Stimulated activated CD4-positive, alpha-beta T cell treated with anti-CD3 and anti-CD28 coated beads, Interleukin-1b, Interleukin-23, amount 100 ng/mL, for 4 hours (primary cell): ENCODE results near the gene FMN1.
"Not testable (repeated sequence)": the region's sequence is repeated elsewhere in the genome, so short reads cannot be mapped to it uniquely, and the experiment has no call there.

ENCODE experiments used
- DNase-seq, 2 donors: peaks; one replicate each; pipeline ENCODE4 v3.0.0-alpha.2; 2020; ENCODE audit warnings: low read depth in 2 of 2

The FMN1 gene

GRCh38 chr15:33094336-33094735 is 100.2 kb downstream of the FMN1 start:
- no peak for DNase-seq

GRCh38 chr15:33093222-33093621 is 101.3 kb downstream of the FMN1 start:
- no peak for DNase-seq

- DNase-seq = no peak
Measured at GRCh38 chr15:33091983-33092693, 102.4 kb downstream of the FMN1 start.

GRCh38 chr15:33089878-33090757 is 104.4 kb downstream of the FMN1 start:
- no peak for DNase-seq

GRCh38 chr15:33089165-33089877 is 105.2 kb downstream of the FMN1 start:
- no peak for DNase-seq

- no peak for DNase-seq
Measured at GRCh38 chr15:33086500-33087121, 107.9 kb downstream of the FMN1 start.

- no peak for DNase-seq
Measured at GRCh38 chr15:33084661-33085060, 109.9 kb downstream of the FMN1 start.

- DNase-seq = no peak
Measured at GRCh38 chr15:33083232-33084081, 111.1 kb downstream of the FMN1 start.

GRCh38 chr15:33080006-33080405 is 114.5 kb downstream of the FMN1 start:
- no peak for DNase-seq

GRCh38 chr15:33078607-33079006 is 115.9 kb downstream of the FMN1 start:
- no peak for DNase-seq

GRCh38 chr15:33076937-33077336 is 117.6 kb downstream of the FMN1 start:
- DNase-seq = no peak

GRCh38 chr15:33074942-33075341 is 119.6 kb downstream of the FMN1 start:
- no peak for DNase-seq

GRCh38 chr15:33074212-33074611 is 120.3 kb downstream of the FMN1 start:
- DNase-seq = no peak

GRCh38 chr15:33071451-33071850 is 123.1 kb downstream of the FMN1 start:
- DNase-seq = no peak

- DNase-seq = not testable (repeated sequence)
Measured at GRCh38 chr15:33069903-33070302, 124.6 kb downstream of the FMN1 start.

- DNase-seq = no peak
Measured at GRCh38 chr15:33069161-33069560, 125.4 kb downstream of the FMN1 start.

GRCh38 chr15:33068511-33068990 is 126.0 kb downstream of the FMN1 start:
- no peak for DNase-seq

- DNase-seq = no peak
Measured at GRCh38 chr15:33068007-33068481, 126.5 kb downstream of the FMN1 start.

GRCh38 chr15:33067456-33067855 is 127.1 kb downstream of the FMN1 start:
- no peak for DNase-seq

- DNase-seq = no peak
Measured at GRCh38 chr15:33066584-33066983, 127.9 kb downstream of the FMN1 start.

GRCh38 chr15:33064878-33065277 is 129.6 kb downstream of the FMN1 start:
- no peak for DNase-seq
